B cell (primary cell): ENCODE results near the gene NLRC5. TPM values are rescaled to one million over a fixed set of nuclear protein-coding genes. Genes with fewer than 3 reads are reported as not detected.
A peak's percentile ranks its signal among the peaks of the same experiment; 100 is the strongest.

Experiments
- ATAC-seq: fragments of 200-7000 bp; cut with Tn5 transposase; one replicate; pipeline ENCODE4 v1.10.0; 2021; ENCODE audit warnings: low read depth, mild to moderate bottlenecking, moderate number of reproducible peaks, moderate library complexity
- CTCF ChIA-PET: fragments of 350-600 bp; sonication (Branson Sonifier 250); formaldehyde crosslinking; loops from one replicate; lab custom pipeline; 2021; ENCODE audit warnings: antibody characterized with exemption, inconsistent platforms; lab: Charles Lee
- POLR2A ChIA-PET: fragments of 350-600 bp; sonication (Branson Sonifier 250); formaldehyde crosslinking; loops from one replicate; lab custom pipeline; 2021; ENCODE audit warnings: antibody characterized with exemption; lab: Charles Lee
- DNase-seq: peaks from one replicate; pipeline ENCODE4 v3.0.0; 2013
- H2AFZ ChIP-seq: 2 replicates; pipeline ENCODE4 v1.6.1; 2012; ENCODE audit warnings: mild to moderate bottlenecking, low read depth, low read length; ENCODE audit not compliant: insufficient read depth, poor library complexity, severe bottlenecking
- H3K27ac ChIP-seq, 2 donors: 1 replicate in 1 of 2; 2 replicates in 1 of 2; pipeline ENCODE4 v1.5.1; 2012 to 2013; ENCODE audit warnings: low read length in 2 of 2, mild to moderate bottlenecking in 2 of 2, moderate library complexity in 1 of 2
- H3K27me3 ChIP-seq, 4 experiments: fragments of 200-600 bp in 1 of 4; sonication (generic) in 1 of 4; replicated peaks in 1 of 4; 1 replicate in 2 of 4; 2 replicates in 2 of 4; pipeline versions ENCODE4 v1.6.1 to v1.7.0; 2013 to 2016; ENCODE audit warnings: low read length in 3 of 4, mild to moderate bottlenecking in 2 of 4, mixed read lengths in 1 of 4, moderate library complexity in 1 of 4; ENCODE audit not compliant: insufficient read depth in 4 of 4, control insufficient read depth in 3 of 4; ENCODE audit errors: control extremely low read depth in 1 of 4
- H3K36me3 ChIP-seq, 2 experiments: replicated peaks in 1 of 2; 1 replicate in 1 of 2; 2 replicates in 1 of 2; pipeline versions ENCODE4 v1.6.1 to v1.7.1; 2013; ENCODE audit warnings: low read length in 1 of 2; ENCODE audit not compliant: insufficient read depth in 2 of 2, control insufficient read depth in 1 of 2; ENCODE audit errors: control extremely low read depth in 1 of 2, extremely low read depth in 1 of 2
- H3K4me1 ChIP-seq, 2 donors: fragments of 200-600 bp in 1 of 2; sonication (generic) in 1 of 2; 1 replicate in 1 of 2; 2 replicates in 1 of 2; pipeline versions ENCODE4 v1.5.1 to v1.6.1; 2013 to 2017; ENCODE audit warnings: low read length in 2 of 2; ENCODE audit not compliant: control insufficient read depth in 2 of 2, insufficient read depth in 2 of 2
- H3K4me2 ChIP-seq: replicated peaks from 2 replicates; pipeline ENCODE3; 2012; ENCODE audit warnings: mild to moderate bottlenecking, low read depth, low read length; ENCODE audit not compliant: poor library complexity, severe bottlenecking
- H3K4me3 ChIP-seq, 5 experiments: fragments of 200-600 bp in 1 of 5; sonication (generic) in 1 of 5; 1 replicate in 3 of 5; 2 replicates in 2 of 5; pipeline versions ENCODE4 v1.5.1 to v1.7.0; 2011 to 2016; ENCODE audit warnings: low read length in 4 of 5, mild to moderate bottlenecking in 4 of 5, low read depth in 2 of 5, control low read depth in 1 of 5, moderate library complexity in 1 of 5; ENCODE audit not compliant: insufficient read depth in 1 of 5; ENCODE audit errors: control extremely low read depth in 1 of 5, extremely low read depth in 1 of 5
- H3K79me2 ChIP-seq: fragments of 200-600 bp; sonication (generic); one replicate; pipeline ENCODE4 v1.6.0; 2016; ENCODE audit warnings: low read length; ENCODE audit not compliant: control insufficient read depth, insufficient read depth
- H3K9ac ChIP-seq: fragments of 200-600 bp; sonication (generic); 2 replicates; pipeline ENCODE4 v1.6.1; 2017; ENCODE audit warnings: mild to moderate bottlenecking, low read length, moderate library complexity
- H3K9me3 ChIP-seq, 3 donors: one replicate each; pipeline versions ENCODE4 v1.6.1 to v1.7.1; 2013; ENCODE audit warnings: low read length in 2 of 3; ENCODE audit not compliant: control insufficient read depth in 2 of 3, insufficient read depth in 1 of 3; ENCODE audit errors: control extremely low read depth in 1 of 3
- H4K20me1 ChIP-seq: 2 replicates; pipeline ENCODE4 v1.6.0; 2012; ENCODE audit warnings: mild to moderate bottlenecking, low read length; ENCODE audit not compliant: insufficient read depth, control insufficient read depth, poor library complexity, severe bottlenecking
- H3K27ac Mint-ChIP-seq: one replicate; pipeline ENCODE4 v1.8.0; 2021; ENCODE audit warnings: mixed read lengths
- H3K27me3 Mint-ChIP-seq: one replicate; pipeline ENCODE4 v1.8.0; 2021; ENCODE audit warnings: mixed read lengths
- H3K4me1 Mint-ChIP-seq: one replicate; pipeline ENCODE4 v1.8.0; 2021; ENCODE audit warnings: mixed read lengths
- H3K4me3 Mint-ChIP-seq: one replicate; pipeline ENCODE4 v1.8.0; 2021; ENCODE audit warnings: mixed read lengths
- H3K9me3 Mint-ChIP-seq: one replicate; pipeline ENCODE4 v1.8.0; 2022; ENCODE audit warnings: mixed read lengths; ENCODE audit not compliant: insufficient read depth
- CTCF ChIP-seq: fragments of 200-600 bp; IDR thresholded peaks from one replicate; pipeline ENCODE4 v1.8.0; 2022; ENCODE audit warnings: antibody characterized with exemption, mild to moderate bottlenecking
- EZH2 ChIP-seq: IDR thresholded peaks from 2 replicates; pipeline ENCODE4 v1.6.1; 2012; ENCODE audit warnings: borderline replicate concordance, low read depth, mild to moderate bottlenecking, moderate library complexity, low read length; ENCODE audit not compliant: insufficient read depth, poor library complexity, severe bottlenecking
- WGBS: methylation state at CpG from one replicate; pipeline ENCODE4 v1.1.5; 2013; ENCODE audit warnings: missing lambda C conversion rate; ENCODE audit not compliant: insufficient coverage; 5-methylcytosine and 5-hydroxymethylcytosine counted together
- intact Hi-C: fragments of 100-400 bp; cut with micrococcal nuclease; formaldehyde crosslinking; loops from one replicate; pipeline ENCODE4 v1.10.0; 2022
- polyA plus RNA-seq: library from polyadenylated mRNA; depleted of rRNA; stranded (reverse); fragments of >200 nt; gene quantifications from 2 replicates; pipeline ENCODE4 v1.2.3, GENCODE V29; 2012
- total RNA-seq, 2 donors: library from RNA; stranded (reverse); fragments of 120-200 nt in 1 of 2; gene quantifications; 1 replicate in 1 of 2; 2 replicates in 1 of 2; pipeline versions ENCODE4 v1.2.3 to v1.2.4, GENCODE V29; 2013 to 2022

NLRC5 gene
- total and polyA plus RNA-seq, 2 donors (not counting 1 experiment from before 2014, with no cell fraction given): 349 to 510 TPM

GRCh38 chr16:56993204-56993603 is 3.8 kb downstream of the NLRC5 start:
- TF ChIP-seq EZH2 (no peak), CTCF (no peak)
- peaks cover 51 to 62% of the 10 kb centered on the region in 2 donors for H3K4me1 ChIP-seq
- ATAC-seq (no peak), DNase-seq (no peak)
- no peaks in the 10 kb centered on the region for H3K27me3 ChIP-seq
- peak overlapping the region; percentile 8 for H3K27ac Mint-ChIP-seq
- ChIA-PET POLR2A (interaction anchor here (0.7 to 1.0 kb wide), 2 partner anchors 10 to 53 kb away, joined by 3 to 4 read pairs; no protein-coding TSS in a partner anchor), CTCF (interaction anchor here (0.6 to 1.1 kb wide), 3 partner anchors 8 to 27 kb away, joined by 3 to 4 read pairs (median 3); no protein-coding TSS in a partner anchor)
- H3K4me3 ChIP-seq: no peak overlapping the region
- H3K9me3 Mint-ChIP-seq: no peaks in the 10 kb centered on the region
- peaks cover 81% of the 10 kb centered on the region for H3K4me1 Mint-ChIP-seq
- no peak overlapping the region for H2AFZ ChIP-seq
- peaks cover 18% of the 10 kb centered on the region for H4K20me1 ChIP-seq
- intact Hi-C loops: loop anchor here (1.0 kb wide), 1 partner anchor 10 kb away; no protein-coding TSS in a partner anchor
- H3K27me3 Mint-ChIP-seq: no peaks in the 10 kb centered on the region
- no CpG with 5 or more reads among the region's 2 CpGs for WGBS
- peaks cover 98% of the 10 kb centered on the region for H3K79me2 ChIP-seq
- peaks cover 0 to 19% of the 10 kb centered on the region in 2 experiments for H3K36me3 ChIP-seq
- peak overlapping the region; percentile 40 for H3K4me3 Mint-ChIP-seq
- H3K27ac ChIP-seq: peak overlapping the region in 1 of 2 donors; percentile 55
- H3K4me2 ChIP-seq: peak overlapping the region; percentile 42
- peak overlapping the region; percentile 25 for H3K9ac ChIP-seq
- no peaks in the 10 kb centered on the region for H3K9me3 ChIP-seq

- Histone ChIP-seq H3K36me3 (peaks cover 0 to 19% of the 10 kb centered on the region in 2 experiments), H3K27ac (peak overlapping the region in 1 of 2 donors; percentile 55), H3K79me2 (peaks cover 98% of the 10 kb centered on the region), H3K4me3 (no peak overlapping the region), H3K4me2 (peak overlapping the region; percentile 42), H3K27me3 (no peaks in the 10 kb centered on the region), H4K20me1 (peaks cover 18% of the 10 kb centered on the region), H2AFZ (no peak overlapping the region), H3K4me1 (peaks cover 46 to 57% of the 10 kb centered on the region in 2 donors), H3K9ac (no peak overlapping the region), H3K9me3 (no peaks in the 10 kb centered on the region)
- TF ChIP-seq EZH2: no peak
- no peak for TF ChIP-seq CTCF
- DNase-seq (no peak), ATAC-seq (no peak)
- ChIA-PET CTCF (interaction anchor here (1.2 to 1.3 kb wide), 2 partner anchors 13 to 30 kb away, joined by 3 to 4 read pairs; no protein-coding TSS in a partner anchor), POLR2A (no interaction called here)
- Mint-ChIP-seq H3K4me3 (peak overlapping the region; percentile 36), H3K27me3 (no peaks in the 10 kb centered on the region), H3K4me1 (peaks cover 82% of the 10 kb centered on the region), H3K9me3 (no peaks in the 10 kb centered on the region), H3K27ac (peak overlapping the region; percentile 77)
- WGBS: 79% methylated on average over 4 of the region's 5 CpGs
- intact Hi-C loops: no loop called here
Observed at GRCh38 chr16:56994311-56994710, 5.0 kb downstream of the NLRC5 start.
